IPS-18c (cell line): ENCODE results near the gene BRF1.

Experiments
- H3K4me3 ChIP-seq: 2 replicates; pipeline ENCODE4 v1.7.0; 2013; ENCODE audit warnings: low read depth, mild to moderate bottlenecking, low read length, moderate library complexity; ENCODE audit not compliant: insufficient read depth
- H3K9me3 ChIP-seq: one replicate; pipeline ENCODE4 v1.6.1; 2013; ENCODE audit warnings: mild to moderate bottlenecking, low read length, moderate library complexity; ENCODE audit not compliant: control insufficient read depth, insufficient read depth

The BRF1 gene

GRCh38 chr14:105203057-105203531 lies 97.7 kb downstream of the BRF1 start:
- Histone ChIP-seq H3K4me3 (no peak overlapping the region), H3K9me3 (no peaks in the 10 kb centered on the region)

- Histone ChIP-seq H3K4me3 (no peak overlapping the region), H3K9me3 (no peaks in the 10 kb centered on the region)
Observed at GRCh38 chr14:105201925-105202513, 98.8 kb downstream of the BRF1 start.

GRCh38 chr14:105201156-105201924 lies 99.5 kb downstream of the BRF1 start:
- no peaks in the 10 kb centered on the region for H3K9me3 ChIP-seq
- no peak overlapping the region for H3K4me3 ChIP-seq

GRCh38 chr14:105200641-105201040 lies 100.2 kb downstream of the BRF1 start:
- Histone ChIP-seq H3K4me3 (no peak overlapping the region), H3K9me3 (no peaks in the 10 kb centered on the region)

- Histone ChIP-seq H3K9me3 (no peaks in the 10 kb centered on the region), H3K4me3 (no peak overlapping the region)
Observed at GRCh38 chr14:105200074-105200473, 100.7 kb downstream of the BRF1 start.

GRCh38 chr14:105199093-105199492 lies 101.7 kb downstream of the BRF1 start:
- no peaks in the 10 kb centered on the region for H3K9me3 ChIP-seq
- H3K4me3 ChIP-seq, result no peak overlapping the region

- Histone ChIP-seq H3K4me3 (no peak overlapping the region), H3K9me3 (peaks cover 2% of the 10 kb centered on the region)
Observed at GRCh38 chr14:105198588-105198987, 102.2 kb downstream of the BRF1 start.

GRCh38 chr14:105197211-105197641 lies 103.6 kb downstream of the BRF1 start:
- Histone ChIP-seq H3K9me3 (peaks cover 2% of the 10 kb centered on the region), H3K4me3 (no peak overlapping the region)

GRCh38 chr14:105196265-105196960 lies 104.4 kb downstream of the BRF1 start:
- H3K9me3 ChIP-seq, result peaks cover 2% of the 10 kb centered on the region
- H3K4me3 ChIP-seq, result peak overlapping the region; percentile 31

- no peak overlapping the region for H3K4me3 ChIP-seq
- H3K9me3 ChIP-seq, result peaks cover 2% of the 10 kb centered on the region
Observed at GRCh38 chr14:105195522-105196264, 105.1 kb downstream of the BRF1 start.

- Histone ChIP-seq H3K9me3 (peaks cover 2% of the 10 kb centered on the region), H3K4me3 (no peak overlapping the region)
Observed at GRCh38 chr14:105195051-105195450, 105.8 kb downstream of the BRF1 start.

GRCh38 chr14:105193916-105194782 lies 106.7 kb downstream of the BRF1 start:
- Histone ChIP-seq H3K9me3 (peaks cover 2% of the 10 kb centered on the region), H3K4me3 (no peak overlapping the region)

GRCh38 chr14:105192866-105193731 lies 107.7 kb downstream of the BRF1 start:
- Histone ChIP-seq H3K4me3 (no peak overlapping the region), H3K9me3 (peaks cover 2% of the 10 kb centered on the region)

GRCh38 chr14:105187935-105188524 lies 112.8 kb downstream of the BRF1 start:
- H3K9me3 ChIP-seq, result no peaks in the 10 kb centered on the region
- H3K4me3 ChIP-seq, result no peak overlapping the region; the same call in 1 of the 2 replicates

- Histone ChIP-seq H3K4me3 (no peak overlapping the region), H3K9me3 (no peaks in the 10 kb centered on the region)
Observed at GRCh38 chr14:105187116-105187515, 113.7 kb downstream of the BRF1 start.
